Islet precursor cell (in vitro differentiated cells): ENCODE measurements around the gene PREP.

Source experiments
- DNase-seq: peaks from one replicate; pipeline ENCODE4 v3.0.0-alpha.2; 2018

PREP gene

DNA sequence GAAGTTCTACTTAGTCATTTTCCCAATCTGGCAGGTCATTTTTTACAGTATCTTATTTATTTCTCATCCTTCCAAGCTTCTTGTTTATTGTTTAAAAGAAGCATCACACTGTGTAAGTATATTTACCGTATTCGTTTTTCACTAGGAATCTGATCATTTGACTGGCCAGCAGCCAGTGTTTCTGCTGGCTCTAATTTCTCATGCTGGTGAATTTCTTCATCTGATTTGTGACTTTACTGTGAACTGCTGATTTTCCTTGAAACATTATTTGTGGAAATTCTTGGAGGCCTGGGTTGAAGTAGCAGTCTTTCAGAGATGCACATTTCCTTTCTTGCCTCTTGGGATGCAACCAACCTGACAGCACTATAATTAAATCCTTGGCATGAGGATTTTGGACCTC is 65.9 kb downstream of the PREP start:
- DNase-seq: no peak

DNA sequence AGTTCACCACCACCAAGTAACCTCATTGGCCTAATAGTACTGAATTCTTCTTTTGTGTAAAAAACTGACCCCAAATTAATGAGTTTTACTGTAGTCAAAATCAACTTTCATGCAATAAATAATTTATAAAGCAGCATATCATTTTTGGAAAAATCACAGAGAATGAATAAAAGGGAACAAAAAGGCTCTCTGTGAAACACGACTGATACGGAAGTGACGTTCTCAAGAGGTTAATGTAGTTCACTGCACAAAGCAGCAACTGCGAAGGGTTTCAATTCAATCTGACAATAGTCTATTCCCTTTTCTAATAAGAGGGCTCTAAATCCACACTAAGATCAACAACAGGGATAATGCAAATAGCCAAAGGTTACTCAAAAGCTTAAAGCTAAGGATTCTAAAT is 70.3 kb downstream of the PREP start:
- DNase-seq: no peak

DNA sequence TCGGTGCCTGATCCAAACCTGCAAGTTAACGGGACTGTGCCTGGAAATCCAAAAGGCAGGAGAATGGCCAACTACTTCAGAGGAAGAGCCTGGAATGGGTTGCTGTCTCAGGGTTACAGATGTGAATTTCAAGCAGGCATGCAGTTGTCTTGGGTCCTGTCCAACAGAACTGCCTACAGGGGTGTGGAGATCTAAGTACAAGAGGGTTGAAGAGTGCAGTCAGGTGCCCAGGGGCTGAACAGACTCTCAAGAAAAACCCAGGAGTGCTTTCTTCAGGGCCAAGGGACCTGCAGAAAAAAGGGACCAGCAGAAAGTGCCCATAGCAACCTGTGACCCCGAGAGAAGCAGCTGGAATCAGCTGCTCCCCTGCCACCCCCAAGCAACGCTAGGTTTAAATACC is 71.0 kb downstream of the PREP start:
- DNase-seq: no peak

DNA sequence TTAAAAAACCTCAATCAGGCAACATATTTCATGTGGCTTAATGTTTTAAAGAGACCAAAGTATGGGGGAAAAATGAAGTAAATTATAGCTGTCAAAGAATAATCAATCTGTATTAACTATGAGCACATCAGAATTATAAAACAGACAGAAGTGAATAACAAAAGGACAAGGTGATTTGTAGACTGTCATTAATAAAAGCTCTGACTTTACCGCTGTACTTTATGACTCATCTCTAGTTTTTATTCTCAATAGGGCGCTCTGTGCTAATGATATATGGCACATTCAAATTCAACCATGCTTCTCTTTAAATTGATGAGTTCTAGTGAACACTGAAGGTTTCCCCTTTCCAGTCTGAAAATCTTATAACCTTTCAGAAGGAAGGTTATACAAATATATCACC is 72.0 kb downstream of the PREP start:
- DNase-seq: no peak

DNA sequence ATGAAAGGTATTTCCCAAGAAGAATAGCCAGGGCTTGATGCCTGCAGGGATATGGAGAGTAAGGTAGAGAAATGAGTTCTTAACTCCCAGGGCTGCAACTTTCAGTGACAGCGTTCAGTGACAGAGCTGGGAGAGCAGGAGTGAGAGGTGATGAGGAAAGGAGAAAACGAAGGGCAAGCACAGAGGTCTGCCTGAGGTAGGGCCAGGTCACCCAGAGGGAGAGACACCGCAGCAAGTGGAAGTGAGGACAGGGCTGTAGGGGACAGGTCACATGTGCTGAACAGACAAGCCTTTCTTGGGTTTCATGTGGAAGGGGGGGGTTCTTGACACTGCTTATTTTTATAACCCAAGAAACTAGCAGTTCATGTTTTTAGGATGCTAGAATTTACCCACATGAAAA is 72.5 kb downstream of the PREP start:
- DNase-seq: no peak

DNA sequence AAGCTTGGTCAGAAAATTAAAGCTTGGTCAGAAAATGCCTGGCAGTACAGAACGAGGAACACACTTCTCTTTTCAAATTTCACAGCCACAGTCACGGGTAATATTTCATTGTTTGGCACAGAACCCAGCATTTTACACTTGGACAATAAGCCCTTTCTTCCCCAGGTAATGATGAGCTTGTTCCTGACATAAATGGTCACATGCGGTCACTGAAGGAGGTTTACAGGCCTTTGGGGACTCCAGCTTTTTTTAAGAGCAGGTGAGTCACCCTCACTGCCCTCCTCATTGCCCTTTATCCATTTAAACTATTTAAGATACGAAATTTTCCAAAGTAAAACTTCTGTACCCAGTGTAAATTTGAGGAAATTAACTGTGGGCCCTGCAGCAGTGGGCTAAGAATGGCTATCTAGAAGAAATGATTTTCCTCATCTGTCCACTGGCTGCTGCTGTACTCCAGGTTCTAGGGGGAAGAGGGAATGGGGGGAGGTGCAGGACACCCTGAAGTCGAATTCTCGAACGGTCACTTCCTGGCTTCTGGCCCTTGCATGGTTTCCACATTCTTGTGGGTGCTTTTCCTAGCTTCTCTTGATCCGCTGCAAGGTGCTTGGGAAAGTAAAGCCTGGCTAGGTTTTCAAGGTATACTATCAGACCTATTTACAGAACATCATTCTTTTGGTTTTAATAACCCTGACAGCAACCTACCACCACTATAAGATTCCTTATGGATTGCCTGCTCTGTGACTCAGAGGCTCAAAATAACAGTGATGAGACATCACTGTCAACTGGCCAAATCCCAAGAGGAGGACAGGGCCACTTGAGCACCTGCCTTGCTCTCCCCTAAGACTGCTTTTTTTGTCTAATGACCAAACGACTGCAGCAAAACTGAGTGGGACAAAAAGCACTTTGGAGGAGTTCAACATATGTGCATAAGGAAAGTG is 75.8 kb downstream of the PREP start:
- peak; percentile 70 for DNase-seq

DNA sequence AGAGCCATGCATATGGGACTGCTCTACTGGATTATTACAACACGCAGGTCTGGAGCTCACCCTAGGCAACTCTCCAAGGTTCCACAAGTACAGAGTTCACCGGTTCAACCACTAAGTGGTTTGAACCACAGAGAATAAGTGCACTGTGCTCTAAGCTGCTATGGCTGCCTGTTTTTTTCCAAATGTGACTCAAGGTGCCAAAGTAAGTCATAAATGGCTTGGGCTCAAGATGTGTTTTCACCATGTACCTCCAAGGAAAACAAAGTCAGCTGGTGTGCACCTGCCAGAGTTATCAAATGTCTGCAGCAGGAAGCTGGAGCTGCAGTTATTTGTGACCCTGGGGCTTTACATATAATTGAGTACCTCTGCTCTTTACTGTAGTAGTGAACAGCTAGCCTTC is 76.7 kb downstream of the PREP start:
- no peak for DNase-seq

DNA sequence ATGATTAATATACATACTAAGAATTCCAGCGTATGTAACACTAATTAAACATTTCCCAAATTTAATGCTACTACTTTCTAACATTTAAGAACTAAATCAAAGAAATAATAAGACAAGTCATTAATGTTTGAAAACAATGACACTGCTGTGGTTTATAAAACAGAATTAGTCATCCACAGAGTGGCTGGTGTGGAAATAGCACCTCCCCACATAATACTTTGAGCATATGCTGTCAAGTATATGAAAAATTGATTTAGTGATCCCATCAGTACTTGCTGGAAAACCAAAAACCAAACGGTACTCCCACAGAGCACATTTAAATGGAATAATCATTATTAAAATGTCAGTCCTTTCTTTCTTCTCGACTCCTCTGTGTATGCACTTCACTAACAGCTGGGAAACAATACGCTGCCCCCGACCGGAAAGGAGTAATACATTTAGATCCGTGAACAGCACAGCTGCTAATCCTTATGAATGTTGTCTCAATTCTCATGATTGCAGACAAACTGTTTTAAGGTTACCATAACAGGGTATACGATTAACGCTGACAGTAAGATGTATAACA is 78.4 kb downstream of the PREP start:
- no peak for DNase-seq

DNA sequence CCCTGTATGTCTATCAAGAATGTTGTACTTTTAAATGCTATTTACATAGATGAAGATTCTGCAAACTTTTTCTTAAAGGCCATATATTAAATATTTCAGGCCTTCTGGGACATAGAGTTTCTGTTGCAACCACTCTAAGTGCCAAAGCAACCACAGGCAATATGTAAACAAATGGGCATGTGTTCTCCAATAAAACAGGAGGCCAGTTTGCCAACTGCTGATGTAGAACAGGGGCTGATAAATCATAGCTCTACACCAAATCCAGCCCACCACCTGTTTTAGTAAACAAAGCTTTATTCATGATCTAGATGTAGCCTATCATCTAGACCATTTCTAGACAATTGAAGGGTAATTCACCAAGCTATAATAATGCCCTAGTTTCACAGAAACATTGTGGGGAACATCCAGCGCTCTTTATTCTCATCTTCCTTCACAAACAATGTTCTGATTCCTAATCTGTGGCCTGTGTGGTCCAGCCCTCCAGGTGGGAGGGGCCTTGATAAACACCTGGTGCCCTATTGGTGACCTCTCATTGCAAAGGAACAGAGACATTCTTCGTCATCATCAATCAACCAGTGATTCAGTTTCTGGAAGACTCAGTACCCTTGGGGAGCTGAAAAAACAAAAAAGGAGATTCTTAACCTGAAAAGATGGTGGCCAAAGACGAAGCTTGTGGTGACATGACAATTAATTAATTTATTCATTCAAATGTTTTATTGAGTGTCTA is 80.2 kb downstream of the PREP start:
- no peak for DNase-seq

DNA sequence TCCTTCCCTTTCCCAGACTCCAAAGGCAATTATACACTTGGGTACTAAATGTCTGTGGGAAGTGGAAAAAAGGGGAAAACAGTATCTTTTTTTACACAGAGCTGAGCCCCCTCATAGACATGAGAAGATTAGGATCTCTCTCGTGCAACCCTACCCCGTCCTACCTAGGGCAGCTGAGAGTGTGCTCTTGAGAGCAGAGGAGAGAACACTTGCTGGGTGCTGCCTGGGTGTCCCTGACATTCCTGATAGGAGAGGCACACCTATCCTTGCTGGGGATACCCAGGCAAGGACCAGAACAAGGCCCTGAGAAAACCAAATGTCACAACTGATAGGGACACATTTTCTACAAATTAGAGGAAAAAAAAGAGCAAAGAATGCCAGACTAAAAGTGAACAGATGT is 81.2 kb downstream of the PREP start:
- DNase-seq: no peak

DNA sequence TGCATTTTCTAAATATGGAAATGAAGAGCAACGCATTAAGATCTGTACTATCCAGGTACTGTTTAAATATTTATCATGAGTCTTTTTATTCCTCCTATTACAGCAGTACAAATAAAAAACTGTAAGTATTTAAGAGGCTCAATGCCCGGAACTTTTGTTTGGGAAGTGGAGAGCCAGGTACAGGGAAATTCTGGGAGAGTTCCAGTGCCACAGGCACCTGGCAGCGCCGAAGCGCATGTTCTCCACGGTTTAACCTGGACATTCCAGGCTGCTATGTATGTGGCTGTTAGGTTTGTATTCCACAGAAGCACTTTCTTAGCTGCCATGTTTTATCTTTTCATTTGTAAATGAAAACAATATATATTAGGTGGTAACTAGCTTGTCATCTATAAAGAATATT is 81.7 kb downstream of the PREP start:
- no peak for DNase-seq

DNA sequence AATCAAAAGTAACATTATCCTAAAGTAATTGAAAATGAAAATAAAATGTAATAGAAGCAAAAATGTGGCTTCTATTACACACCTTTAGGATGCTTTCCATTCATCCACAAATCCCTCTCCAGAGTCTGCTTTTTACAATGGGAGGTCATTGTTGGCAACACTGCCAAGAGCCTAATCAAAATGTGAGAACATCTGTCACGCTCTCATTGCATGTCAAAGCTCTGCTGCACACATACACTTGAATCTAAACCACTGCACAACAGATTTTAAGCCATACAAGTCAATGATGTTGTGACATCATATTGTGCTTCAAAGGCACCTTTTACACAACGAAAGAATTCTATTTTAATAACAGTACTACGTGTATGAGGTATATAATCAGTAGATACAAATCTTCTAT is 82.1 kb downstream of the PREP start:
- no peak for DNase-seq

DNA sequence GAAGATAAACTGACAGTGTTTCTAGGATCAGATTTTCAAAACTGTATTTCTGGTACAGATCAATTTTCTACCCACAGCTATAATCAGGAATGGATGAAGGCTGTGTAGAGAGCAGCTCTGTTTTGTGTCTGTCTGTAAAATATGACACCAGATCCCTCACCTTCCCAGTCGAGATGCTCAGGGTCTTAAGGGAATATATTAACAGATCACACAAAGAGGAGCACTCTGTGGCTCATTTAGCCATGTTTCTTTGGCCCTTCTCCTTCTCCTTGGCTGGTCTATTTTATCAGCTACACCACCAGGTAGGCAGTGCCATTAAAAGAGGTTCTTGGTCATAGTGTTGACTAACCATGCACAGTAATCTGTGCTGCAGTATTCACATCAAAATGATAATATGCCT is 82.6 kb downstream of the PREP start:
- DNase-seq: no peak

DNA sequence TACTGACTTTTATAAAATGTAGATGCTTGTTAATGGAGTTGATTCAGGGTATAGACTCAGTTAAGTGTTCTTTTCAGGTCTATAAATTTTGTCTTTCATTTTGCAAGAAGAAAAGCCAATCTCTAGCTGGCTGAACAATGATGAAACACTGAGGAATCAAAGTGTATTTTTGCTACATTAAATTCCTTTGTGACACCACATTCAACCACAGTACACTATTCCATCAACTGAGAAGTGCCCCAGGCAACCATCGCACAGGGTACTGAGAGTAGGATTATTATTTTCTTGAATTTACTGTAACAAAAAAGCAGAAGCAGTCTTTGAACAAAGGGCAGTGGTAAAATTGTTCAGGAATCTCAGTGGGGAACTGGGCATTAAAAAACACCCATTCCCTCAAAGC is 83.6 kb downstream of the PREP start:
- DNase-seq: no peak

DNA sequence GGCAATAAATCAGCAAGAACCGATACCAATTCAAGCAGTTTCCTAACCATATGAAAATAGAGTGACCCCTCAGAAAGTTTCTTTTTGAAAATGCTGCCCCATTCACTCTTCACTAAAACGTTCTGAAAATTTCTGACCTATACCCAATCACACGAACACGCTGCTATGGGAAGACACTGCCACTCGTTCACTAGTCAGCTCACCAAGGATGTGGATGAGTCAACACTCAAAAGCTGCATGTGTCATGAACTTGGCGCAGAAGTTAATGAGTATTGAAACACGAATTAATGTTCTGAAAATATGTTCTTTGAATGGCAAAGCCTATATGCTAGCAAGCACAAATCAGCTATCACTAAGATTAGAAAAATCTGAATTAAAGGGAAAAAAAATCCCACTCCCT is 84.2 kb downstream of the PREP start:
- no peak for DNase-seq

DNA sequence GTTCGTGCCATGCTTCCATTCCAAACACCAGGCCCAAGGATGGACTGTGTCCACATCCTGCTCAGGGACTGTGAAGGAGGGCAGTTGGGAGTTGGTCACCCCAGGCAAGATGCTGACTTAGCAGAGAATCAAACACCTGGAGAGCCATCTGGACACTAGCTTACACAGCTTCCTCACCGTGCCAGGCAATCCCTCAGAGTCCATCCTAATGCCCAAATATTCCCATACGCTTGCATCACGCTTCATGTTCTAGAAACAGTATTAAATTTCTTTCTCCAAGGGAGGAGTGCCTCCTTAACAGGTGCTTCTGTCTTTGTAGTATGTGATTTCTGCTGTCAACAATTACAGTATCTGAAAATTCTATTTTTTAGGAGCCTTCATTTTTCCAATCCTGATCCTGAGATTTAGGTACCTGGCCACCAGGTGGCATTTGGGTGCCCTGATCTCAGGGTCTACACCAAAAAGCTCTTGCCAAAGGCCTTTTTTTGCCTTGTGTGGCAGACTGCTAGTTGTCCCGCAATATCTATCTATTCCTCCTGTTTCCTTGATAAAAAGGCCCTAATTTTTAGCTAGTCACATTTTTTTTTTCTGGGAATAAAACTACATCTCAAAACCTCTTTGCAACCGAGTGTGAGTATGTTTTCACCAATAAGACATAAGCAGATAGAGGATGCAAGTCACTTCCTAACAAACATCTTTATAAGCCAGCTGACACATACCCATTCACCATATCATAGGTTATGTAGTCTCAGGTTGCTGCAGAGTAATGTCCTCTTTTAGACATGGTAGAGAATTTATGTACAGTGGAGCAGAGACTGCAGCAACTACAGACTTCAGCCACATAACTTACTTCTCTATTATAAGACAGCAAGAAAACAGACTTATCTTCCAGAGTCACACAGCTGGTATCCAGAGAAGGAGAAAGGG is 85.0 kb downstream of the PREP start:
- no peak for DNase-seq

DNA sequence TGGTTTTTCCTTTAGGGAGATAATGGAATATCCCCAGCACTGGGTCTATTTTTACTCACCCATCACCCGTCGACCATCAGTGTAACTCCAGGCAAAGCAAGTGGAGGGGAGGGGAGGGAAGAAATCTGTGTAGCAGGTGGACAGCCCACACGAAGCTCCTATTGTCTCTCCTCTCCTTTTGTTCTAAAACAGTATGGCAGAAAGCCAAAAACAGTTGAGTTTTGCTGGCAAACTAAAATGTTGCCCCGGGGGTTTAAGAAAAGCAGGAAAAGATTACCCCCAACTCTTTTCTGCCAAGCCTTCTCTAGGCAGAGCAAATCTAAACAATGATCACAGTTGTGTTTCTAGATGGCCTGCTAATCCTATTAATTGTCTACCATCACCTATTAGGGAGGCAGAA is 89.7 kb downstream of the PREP start:
- DNase-seq: no peak

DNA sequence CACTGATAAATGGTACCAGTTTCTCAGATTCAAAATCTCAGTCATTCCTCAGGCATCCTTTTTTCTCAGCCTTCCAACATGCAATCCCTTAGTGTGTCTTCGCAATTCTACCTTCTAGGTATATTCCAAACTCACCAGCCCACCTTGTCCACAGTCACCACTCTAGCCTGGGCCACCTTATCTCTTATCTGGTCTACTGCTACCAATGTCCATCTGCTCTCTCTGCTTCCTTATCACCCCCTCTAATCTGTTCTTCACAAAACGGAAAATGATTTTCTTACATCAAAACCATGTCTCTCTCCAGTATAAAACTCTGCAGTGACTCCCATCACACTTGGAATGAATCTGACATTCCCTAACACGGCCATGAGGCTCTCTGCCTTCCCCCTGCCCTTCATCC is 91.9 kb downstream of the PREP start:
- DNase-seq: no peak

DNA sequence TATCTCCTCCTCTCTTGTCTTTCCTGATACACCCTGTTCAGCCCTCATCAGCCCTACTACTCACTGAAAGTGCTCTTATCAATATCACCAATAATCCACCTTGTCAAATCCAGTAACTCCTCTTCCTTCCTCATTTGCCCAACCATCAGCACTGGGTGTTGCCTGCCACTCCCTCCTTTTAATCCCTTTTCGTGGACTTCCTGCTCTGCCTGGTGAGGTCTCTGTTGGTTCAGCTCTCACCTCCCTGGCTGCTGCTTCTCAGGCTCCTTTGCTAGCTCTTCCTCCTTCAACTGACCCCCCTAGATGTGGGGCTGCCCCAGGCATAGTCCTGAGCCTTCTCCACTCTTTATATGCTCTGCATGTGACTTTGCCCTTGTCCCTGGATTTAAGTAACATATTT is 92.5 kb downstream of the PREP start:
- DNase-seq: no peak

DNA sequence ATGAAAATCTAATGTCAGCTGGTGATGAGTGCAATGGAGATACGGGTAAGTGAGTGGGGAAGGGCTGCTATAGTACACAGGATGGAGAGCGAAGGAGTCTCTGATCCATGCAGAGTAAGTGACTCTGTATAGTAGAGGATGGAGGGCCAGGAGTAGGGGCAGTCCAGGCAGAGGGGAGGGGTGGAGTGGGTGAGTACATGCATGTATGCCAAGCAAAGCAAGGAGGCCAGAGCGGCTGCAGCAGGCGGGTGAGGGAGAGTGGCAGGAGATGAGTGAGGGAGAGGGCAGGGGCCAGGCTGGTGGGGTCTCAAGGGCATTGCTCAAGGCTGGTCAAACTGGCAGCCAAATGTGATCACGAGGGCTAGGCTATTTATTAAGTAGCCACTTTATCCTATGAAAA is 94.0 kb downstream of the PREP start:
- no peak for DNase-seq

DNA sequence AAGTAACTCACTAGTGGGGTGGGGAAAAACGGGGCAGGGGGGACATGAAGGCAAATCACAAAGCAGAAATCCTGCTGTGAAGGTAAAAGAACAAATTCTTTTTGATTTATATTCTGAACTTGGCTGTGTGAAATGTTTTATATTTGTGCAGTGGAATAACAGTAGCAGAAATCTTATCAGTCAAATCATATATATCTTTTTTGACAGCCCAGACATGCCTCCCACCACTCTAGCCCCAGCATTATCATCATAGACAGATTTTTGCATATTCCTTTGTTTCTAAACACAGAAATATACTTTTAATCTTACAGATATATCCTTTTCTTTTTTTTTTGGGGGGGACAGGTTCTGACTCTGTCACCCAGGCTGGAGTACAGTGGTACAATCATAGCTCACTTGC is 97.4 kb downstream of the PREP start:
- no peak for DNase-seq

DNA sequence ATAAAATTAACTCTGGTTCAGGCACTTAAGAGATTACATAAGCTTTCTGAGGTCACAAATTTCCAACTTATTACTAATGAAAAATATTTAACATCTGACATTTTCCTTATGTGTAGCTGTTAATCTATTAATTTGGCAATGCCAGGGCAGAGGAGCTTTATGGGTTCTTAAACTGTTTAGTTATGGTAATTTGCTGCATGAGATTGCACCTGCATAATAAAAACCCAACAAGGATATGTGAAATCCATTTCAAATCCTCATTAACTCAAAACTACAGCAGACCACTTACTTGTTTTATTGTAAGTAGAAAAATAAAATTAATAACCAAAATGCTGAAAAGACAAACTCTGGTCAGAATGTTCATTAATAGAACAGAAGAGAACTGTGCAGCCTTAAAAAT is 98.1 kb downstream of the PREP start:
- no peak for DNase-seq

DNA sequence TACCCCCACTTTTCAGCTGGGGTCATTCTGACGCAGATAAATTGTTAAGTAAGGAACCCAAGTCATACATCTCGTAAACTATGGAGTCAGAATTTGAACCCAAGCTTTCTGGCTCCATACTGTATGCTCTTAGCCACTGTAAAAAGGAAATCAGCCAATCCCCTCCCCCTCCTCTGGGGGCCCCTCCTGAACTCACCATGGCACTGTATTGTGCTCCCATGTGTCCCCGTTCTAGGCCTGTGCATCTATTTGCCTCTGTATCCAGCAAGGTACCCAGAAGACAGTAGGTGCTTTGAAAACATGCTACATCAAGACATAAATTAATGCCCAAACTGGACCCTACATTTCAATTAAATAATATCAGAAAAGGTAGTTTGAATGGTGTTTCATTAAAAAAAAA is 98.5 kb downstream of the PREP start:
- DNase-seq: no peak
